Measurements from ENCODE around the gene PTCRA.
"Not testable (repeated sequence)": the region's sequence is repeated elsewhere in the genome, so short reads cannot be mapped to it uniquely, and the experiment has no call there.

Gene PTCRA

GRCh38 chr6:42915732-42916131, at the start of gene PTCRA:
Gene PTCRA, plus strand, starts transcription at chr6:42916053. Its CDS starts 17 bp downstream, at chr6:42916070.
- Histone ChIP-seq H3K9ac (ENCODE audit: low read depth, low read length) (no peak within 1 kb of the TSS), H3K9me3 (ENCODE audit: control insufficient read depth, insufficient read depth, low read length) (no peaks in the 10 kb centered on the region)

GRCh38 chr6:42870145-42870936, 45.5 kb upstream of the PTCRA start:
- H3K36me3 ChIP-seq (ENCODE audit: control insufficient read depth, insufficient read depth, low read length) = peaks cover 2% of the 10 kb centered on the region
- no peaks in the 10 kb centered on the region for H3K4me1 ChIP-seq (ENCODE audit: control insufficient read depth, insufficient read depth, low read length)
- H3K4me3 ChIP-seq (ENCODE audit: low read depth, low read length) = no peak overlapping the region
- no peaks in the 10 kb centered on the region for H3K9me3 ChIP-seq (ENCODE audit: control insufficient read depth, insufficient read depth, low read length)
- no peak overlapping the region for H3K9ac ChIP-seq (ENCODE audit: low read depth, low read length)
- no peaks in the 10 kb centered on the region for H3K27me3 ChIP-seq (ENCODE audit: control insufficient read depth, insufficient read depth, low read length)

More at GRCh38 chr6:42915732-42916131, at the start of gene PTCRA:
- Histone ChIP-seq H3K27me3 (ENCODE audit: control insufficient read depth, insufficient read depth, low read length) (no peaks in the 10 kb centered on the region), H3K36me3 (ENCODE audit: control insufficient read depth, insufficient read depth, low read length) (no peaks in the 10 kb centered on the region), H3K4me1 (ENCODE audit: control insufficient read depth, insufficient read depth, low read length) (no peaks in the 10 kb centered on the region), H3K4me3 (ENCODE audit: low read depth, low read length) (no peak within 1 kb of the TSS)

DNA sequence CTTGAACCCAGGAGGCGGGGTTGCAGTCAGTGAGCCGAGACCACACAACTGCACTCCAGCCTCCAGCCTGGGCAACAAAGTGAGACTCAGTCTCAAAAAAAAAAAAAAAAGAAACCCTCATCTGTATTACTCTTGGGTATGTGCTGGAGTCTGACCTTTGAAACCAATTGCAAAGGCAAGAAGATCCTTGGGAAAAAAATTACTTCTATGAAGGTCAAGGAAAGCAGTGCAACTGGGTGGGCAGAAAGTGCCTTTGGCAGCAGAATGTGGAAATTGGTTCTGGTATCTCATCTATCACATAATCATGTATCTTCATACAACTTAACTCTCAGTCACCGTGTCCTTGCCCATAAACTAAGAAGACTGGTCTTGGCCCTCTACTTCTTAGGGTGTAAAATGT, 44.1 kb upstream of the PTCRA start:
- H3K27me3 ChIP-seq (ENCODE audit: control insufficient read depth, insufficient read depth, low read length) = no peaks in the 10 kb centered on the region

DNA sequence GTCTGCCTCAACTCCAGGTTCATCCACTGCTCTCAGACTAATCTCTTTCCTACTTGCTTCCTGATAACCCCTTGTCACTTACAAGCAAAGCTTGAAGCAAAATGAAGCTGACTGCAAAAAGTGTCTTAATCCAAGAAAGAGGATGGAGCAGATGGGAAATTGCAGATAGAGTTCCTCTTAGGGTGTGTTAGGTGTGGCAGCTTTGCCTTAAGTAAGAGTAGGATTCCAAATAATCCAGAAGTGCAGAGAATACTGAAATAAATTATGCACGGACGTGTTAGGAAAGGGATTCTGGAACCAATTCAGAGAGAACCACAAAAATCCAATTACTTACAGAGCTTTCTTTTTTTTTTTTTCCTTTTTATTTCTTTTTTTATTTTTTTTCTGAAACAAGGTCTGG, 42.5 kb upstream of the PTCRA start:
- no peaks in the 10 kb centered on the region for H3K9me3 ChIP-seq (ENCODE audit: control insufficient read depth, insufficient read depth, low read length)
- no peaks in the 10 kb centered on the region for H3K27me3 ChIP-seq (ENCODE audit: control insufficient read depth, insufficient read depth, low read length)
- no peaks in the 10 kb centered on the region for H3K36me3 ChIP-seq (ENCODE audit: control insufficient read depth, insufficient read depth, low read length)
- no peak overlapping the region for H3K9ac ChIP-seq (ENCODE audit: low read depth, low read length)
- no peak overlapping the region for H3K4me3 ChIP-seq (ENCODE audit: low read depth, low read length)
- no peaks in the 10 kb centered on the region for H3K4me1 ChIP-seq (ENCODE audit: control insufficient read depth, insufficient read depth, low read length)

More for the DNA sequence above, 44.1 kb upstream of the PTCRA start:
- H3K36me3 ChIP-seq (ENCODE audit: control insufficient read depth, insufficient read depth, low read length) = no peaks in the 10 kb centered on the region
- H3K4me3 ChIP-seq (ENCODE audit: low read depth, low read length) = no peak overlapping the region
- H3K9me3 ChIP-seq (ENCODE audit: control insufficient read depth, insufficient read depth, low read length) = no peaks in the 10 kb centered on the region
- no peak overlapping the region for H3K9ac ChIP-seq (ENCODE audit: low read depth, low read length)
- H3K4me1 ChIP-seq (ENCODE audit: control insufficient read depth, insufficient read depth, low read length) = no peaks in the 10 kb centered on the region

DNA sequence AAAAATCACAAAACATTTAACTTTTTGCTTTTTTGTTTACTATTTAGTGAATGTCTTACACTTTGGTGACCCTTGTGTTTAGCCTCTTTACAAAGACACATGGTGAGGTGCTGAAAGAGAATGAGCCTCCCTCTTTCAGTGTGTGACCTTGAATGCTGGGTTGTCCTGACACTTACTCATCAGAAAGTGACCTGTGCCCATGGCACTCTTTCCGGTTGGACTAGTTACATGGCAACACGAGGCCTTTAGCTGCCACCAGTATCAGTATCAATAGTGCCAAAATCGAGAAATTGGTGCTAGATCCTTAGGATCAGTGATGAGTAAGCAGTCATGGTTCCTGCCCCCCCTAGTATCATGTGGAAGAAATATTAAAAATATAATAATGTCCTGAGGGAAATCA, 38.2 kb upstream of the PTCRA start:
- Histone ChIP-seq H3K9me3 (ENCODE audit: control insufficient read depth, insufficient read depth, low read length) (no peaks in the 10 kb centered on the region), H3K4me1 (ENCODE audit: control insufficient read depth, insufficient read depth, low read length) (no peaks in the 10 kb centered on the region), H3K4me3 (ENCODE audit: low read depth, low read length) (no peak overlapping the region), H3K27me3 (ENCODE audit: control insufficient read depth, insufficient read depth, low read length) (no peaks in the 10 kb centered on the region), H3K36me3 (ENCODE audit: control insufficient read depth, insufficient read depth, low read length) (peaks cover 5% of the 10 kb centered on the region), H3K9ac (ENCODE audit: low read depth, low read length) (no peak overlapping the region)

GRCh38 chr6:42879372-42880239, 36.2 kb upstream of the PTCRA start, which contains the start of gene RPL7L1:
Gene RPL7L1, plus strand, starts transcription at chr6:42879616. Its CDS starts 295 bp downstream, at chr6:42879911.
- peak within 1 kb of the TSS; percentile 98 for H3K4me3 ChIP-seq (ENCODE audit: low read depth, low read length)
- H3K9me3 ChIP-seq (ENCODE audit: control insufficient read depth, insufficient read depth, low read length) = no peaks in the 10 kb centered on the region
- H3K9ac ChIP-seq (ENCODE audit: low read depth, low read length) = peak within 1 kb of the TSS; percentile 99
- no peaks in the 10 kb centered on the region for H3K27me3 ChIP-seq (ENCODE audit: control insufficient read depth, insufficient read depth, low read length)
- no peaks in the 10 kb centered on the region for H3K4me1 ChIP-seq (ENCODE audit: control insufficient read depth, insufficient read depth, low read length)
- H3K36me3 ChIP-seq (ENCODE audit: control insufficient read depth, insufficient read depth, low read length) = peaks cover 21% of the 10 kb centered on the region

DNA sequence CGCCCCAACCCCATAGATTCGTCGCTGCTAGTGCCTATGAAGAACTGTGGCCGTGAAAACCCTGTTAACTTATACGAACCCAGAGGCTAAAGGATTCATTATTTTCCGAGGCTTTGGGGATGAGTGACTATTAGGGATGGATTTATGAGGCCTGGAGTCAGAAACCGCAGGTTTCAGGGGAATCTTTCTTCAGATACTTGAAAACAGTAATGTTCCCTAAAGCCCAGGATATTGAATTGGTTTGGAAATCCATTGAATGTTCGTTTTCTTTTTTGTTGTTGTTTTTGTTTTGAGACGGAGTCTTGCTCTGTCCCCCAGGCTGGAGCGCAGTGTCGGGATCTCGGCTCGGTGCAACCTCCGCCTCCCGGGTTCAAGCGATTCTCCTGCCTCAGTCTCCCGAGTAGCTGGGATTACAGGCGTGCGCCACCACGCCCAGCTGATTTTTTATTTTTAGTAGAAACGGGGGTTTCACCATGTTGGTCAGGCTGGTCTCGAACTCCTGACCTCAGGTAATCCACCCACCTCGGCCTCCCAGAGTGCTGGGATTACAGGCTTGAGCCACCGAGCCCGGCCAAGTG, 35.5 kb upstream of the PTCRA start:
- Histone ChIP-seq H3K9ac (ENCODE audit: low read depth, low read length) (peak overlapping the region; percentile 99), H3K4me3 (ENCODE audit: low read depth, low read length) (peak overlapping the region; percentile 98), H3K36me3 (ENCODE audit: control insufficient read depth, insufficient read depth, low read length) (peaks cover 26% of the 10 kb centered on the region)
- H3K4me1 ChIP-seq (ENCODE audit: control insufficient read depth, insufficient read depth, low read length); H3K27me3 ChIP-seq (ENCODE audit: control insufficient read depth, insufficient read depth, low read length); H3K9me3 ChIP-seq (ENCODE audit: control insufficient read depth, insufficient read depth, low read length): not testable (repeated sequence)

GRCh38 chr6:42880871-42881270, 35.0 kb upstream of the PTCRA start:
- not testable (repeated sequence) for H3K27me3 ChIP-seq (ENCODE audit: control insufficient read depth, insufficient read depth, low read length); H3K9ac ChIP-seq (ENCODE audit: low read depth, low read length); H3K9me3 ChIP-seq (ENCODE audit: control insufficient read depth, insufficient read depth, low read length); H3K4me1 ChIP-seq (ENCODE audit: control insufficient read depth, insufficient read depth, low read length)
- H3K36me3 ChIP-seq (ENCODE audit: control insufficient read depth, insufficient read depth, low read length) = peaks cover 31% of the 10 kb centered on the region
- peak overlapping the region; percentile 98 for H3K4me3 ChIP-seq (ENCODE audit: low read depth, low read length)

GRCh38 chr6:42885702-42886101, 30.2 kb upstream of the PTCRA start:
- H3K4me3 ChIP-seq (ENCODE audit: low read depth, low read length) = no peak overlapping the region
- no peaks in the 10 kb centered on the region for H3K9me3 ChIP-seq (ENCODE audit: control insufficient read depth, insufficient read depth, low read length)
- H3K36me3 ChIP-seq (ENCODE audit: control insufficient read depth, insufficient read depth, low read length) = peaks cover 38% of the 10 kb centered on the region
- H3K27me3 ChIP-seq (ENCODE audit: control insufficient read depth, insufficient read depth, low read length) = no peaks in the 10 kb centered on the region
- no peaks in the 10 kb centered on the region for H3K4me1 ChIP-seq (ENCODE audit: control insufficient read depth, insufficient read depth, low read length)
- H3K9ac ChIP-seq (ENCODE audit: low read depth, low read length) = no peak overlapping the region

DNA sequence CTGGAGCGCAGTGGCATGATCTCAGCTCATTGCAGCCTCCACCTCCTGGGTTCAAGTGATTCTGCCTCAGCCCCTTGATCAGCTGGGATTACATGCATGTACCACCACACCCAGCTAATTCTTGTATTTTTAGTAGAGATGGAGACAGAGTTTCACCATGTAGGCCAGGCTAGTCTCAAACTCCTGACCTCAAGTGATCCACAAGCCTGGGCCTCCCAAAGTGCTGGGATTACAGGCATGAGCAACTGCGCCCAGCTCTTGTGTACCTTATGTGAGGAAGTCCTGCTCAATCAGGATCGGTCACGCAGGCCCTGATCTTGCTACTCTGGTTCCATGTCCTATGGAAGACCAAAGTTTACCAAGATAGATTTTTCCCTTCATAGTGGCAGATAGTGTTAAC, 27.7 kb upstream of the PTCRA start:
- not testable (repeated sequence) for H3K4me1 ChIP-seq (ENCODE audit: control insufficient read depth, insufficient read depth, low read length); H3K9me3 ChIP-seq (ENCODE audit: control insufficient read depth, insufficient read depth, low read length); H3K4me3 ChIP-seq (ENCODE audit: low read depth, low read length); H3K27me3 ChIP-seq (ENCODE audit: control insufficient read depth, insufficient read depth, low read length); H3K9ac ChIP-seq (ENCODE audit: low read depth, low read length)
- H3K36me3 ChIP-seq (ENCODE audit: control insufficient read depth, insufficient read depth, low read length) = peaks cover 29% of the 10 kb centered on the region

DNA sequence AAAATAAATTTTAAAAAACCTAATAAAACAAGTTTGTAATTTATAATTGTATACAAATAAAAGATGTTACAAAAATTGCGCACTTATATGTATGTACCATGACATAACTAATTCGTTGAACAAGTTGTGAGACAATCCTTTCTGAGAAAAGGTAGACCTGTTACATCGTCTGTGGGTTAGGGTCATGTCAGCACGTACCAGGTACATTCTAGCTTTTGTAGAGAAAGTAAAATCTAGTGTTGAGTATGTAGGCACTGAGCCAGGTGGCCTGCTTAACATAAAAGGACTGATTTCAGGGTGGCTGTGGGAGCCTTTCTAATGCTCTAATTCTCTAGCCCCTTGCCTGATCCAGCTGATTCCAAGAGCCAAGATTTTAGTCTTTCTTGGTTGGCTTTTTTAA, 26.0 kb upstream of the PTCRA start:
- Histone ChIP-seq H3K4me1 (ENCODE audit: control insufficient read depth, insufficient read depth, low read length) (no peaks in the 10 kb centered on the region), H3K9ac (ENCODE audit: low read depth, low read length) (peak overlapping the region; percentile 99), H3K27me3 (ENCODE audit: control insufficient read depth, insufficient read depth, low read length) (no peaks in the 10 kb centered on the region), H3K9me3 (ENCODE audit: control insufficient read depth, insufficient read depth, low read length) (no peaks in the 10 kb centered on the region), H3K4me3 (ENCODE audit: low read depth, low read length) (peak overlapping the region; percentile 97), H3K36me3 (ENCODE audit: control insufficient read depth, insufficient read depth, low read length) (peaks cover 15% of the 10 kb centered on the region)
